ENCODE data around the gene MTHFD1L.

- no peak for TF ChIP-seq POLR2AphosphoS5 (IDR thresholded peaks at IDR 0.05; ENCODE audit: low read depth, low read length)
- TF ChIP-seq POLR2A (IDR thresholded peaks at IDR 0.05; ENCODE audit: low read depth, low read length): no peak
- TF ChIP-seq SPI1 (IDR thresholded peaks at IDR 0.05; ENCODE audit: low read depth, low read length): no peak
- no peak for TF ChIP-seq TAF1 (IDR thresholded peaks at IDR 0.05; ENCODE audit: low read depth, low read length)
Measured at GRCh38 chr6:150881911-150882481, 16.5 kb downstream of the MTHFD1L start.

Data from GM12891 (cell line).